GM12891 (cell line): ENCODE measurements around the gene PRDX2.

Experiments used
- POLR2A ChIP-seq: IDR thresholded peaks from 2 replicates; pipeline ENCODE4 v1.6.1; 2011; ENCODE audit warnings: low read depth, low read length, control low read depth
- POLR2AphosphoS5 ChIP-seq: IDR thresholded peaks from 2 replicates; pipeline ENCODE4 v1.6.1; 2011; ENCODE audit warnings: low read depth, low read length, control low read depth
- SPI1 ChIP-seq: IDR thresholded peaks from 2 replicates; pipeline ENCODE4 v1.6.1; 2011; ENCODE audit warnings: low read depth, low read length, control low read depth
- TAF1 ChIP-seq: IDR thresholded peaks from 2 replicates; pipeline ENCODE4 v1.6.1; 2011; ENCODE audit warnings: low read depth, low read length, control low read depth

DNA sequence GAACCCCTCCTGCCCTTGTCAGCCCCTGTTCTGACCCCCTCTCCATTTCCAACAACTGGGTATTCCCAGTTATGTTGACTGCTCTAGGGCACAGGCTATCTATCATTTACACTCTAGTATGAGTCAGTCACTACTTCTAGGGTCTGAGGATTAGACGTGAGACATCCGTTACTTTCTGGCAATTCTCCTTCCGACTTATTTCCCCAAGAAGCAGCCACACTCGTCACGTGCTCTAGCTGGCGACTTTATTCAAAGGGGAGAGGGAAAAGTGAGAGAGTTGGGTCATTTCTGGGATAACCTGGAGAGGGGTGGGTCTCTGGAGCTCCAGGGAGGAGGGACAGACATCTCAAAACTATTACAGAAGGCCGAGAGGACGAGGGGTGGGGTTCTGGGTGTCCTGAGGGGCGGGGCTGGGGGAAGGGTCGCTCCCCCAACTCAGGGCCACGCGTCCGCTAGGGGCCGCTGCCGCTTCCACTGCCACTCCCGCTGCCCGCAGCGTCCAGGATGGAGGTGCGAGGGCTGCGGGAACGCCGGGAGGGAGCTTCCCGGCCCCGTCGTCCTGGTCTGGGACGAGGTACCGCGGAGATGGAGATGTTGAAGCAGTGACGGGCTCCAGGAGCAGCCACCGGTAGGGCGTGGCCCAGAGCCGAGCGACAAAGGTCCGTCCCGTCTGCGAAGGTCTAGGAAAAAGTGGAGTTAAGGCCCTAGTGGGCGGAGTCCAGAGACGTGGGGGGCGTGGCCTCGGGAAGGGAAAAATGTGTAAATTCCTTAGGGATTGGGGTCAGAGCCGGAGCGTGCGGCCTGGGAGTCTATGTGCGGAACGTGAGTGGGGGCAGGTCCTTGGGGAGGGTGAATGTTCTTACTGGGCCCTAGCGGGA lies 23.9 kb upstream of the PRDX2 start:
- TF ChIP-seq POLR2A: no peak
- TF ChIP-seq POLR2AphosphoS5: no peak
- TF ChIP-seq TAF1: no peak
- no peak for TF ChIP-seq SPI1
